Lower leg skin (tissue), 4 donors: Measurements from ENCODE around the gene FOXK1. TPM values are rescaled to one million over a fixed set of nuclear protein-coding genes. Genes with fewer than 3 reads are reported as not detected.

ENCODE experiments used
- DNase-seq, 2 donors: peaks; one replicate each; pipeline ENCODE4 v3.0.0-alpha.2; 2019; ENCODE audit warnings: low spot score in 2 of 2
- H3K4me3 ChIP-seq: fragments of 200-600 bp; sonication (generic); 2 replicates; pipeline ENCODE4 v1.5.1; 2017; ENCODE audit warnings: mild to moderate bottlenecking, low read depth; ENCODE audit not compliant: poor library complexity, severe bottlenecking
- CTCF ChIP-seq, 3 donors: fragments of 450-650 bp; IDR thresholded peaks; one replicate each; pipeline ENCODE4 v1.5.1; 2016; ENCODE audit warnings: antibody characterized with exemption in 3 of 3, mild to moderate bottlenecking in 3 of 3, moderate library complexity in 2 of 3
- POLR2A ChIP-seq, 2 donors: fragments of 450-650 bp; IDR thresholded peaks; one replicate each; pipeline ENCODE4 v1.6.1; 2016 to 2017; ENCODE audit warnings: antibody characterized with exemption in 2 of 2, mild to moderate bottlenecking in 1 of 2, moderate library complexity in 1 of 2
- WGBS, 2 donors: methylation state at CpG; one replicate each; pipeline ENCODE4 v1.1.5; 2018; 5-methylcytosine and 5-hydroxymethylcytosine counted together
- intact Hi-C: fragments of 100-400 bp; cut with DNase I; formaldehyde crosslinking; loops from one replicate; pipeline ENCODE4 v1.15.0; 2023; ENCODE audit warnings: low total_unique reads
- total RNA-seq, 4 donors: library from RNA; depleted of rRNA; stranded (reverse); fragments of >200 nt; gene quantifications; one replicate each; pipeline ENCODE4 v1.1.0, GENCODE V29; 2016

FOXK1 gene
- total RNA-seq, 4 donors from 2014 or later = 22.0 to 41.3 (median 30.3) TPM

GRCh38 chr7:4749798-4750197 is 67.7 kb downstream of the FOXK1 start:
- DNase-seq = no peak
- TF ChIP-seq CTCF (IDR thresholded peaks at IDR 0.05) (no peak), POLR2A (IDR thresholded peaks at IDR 0.05) (no peak)
- no peak overlapping the region for H3K4me3 ChIP-seq
- 91 to 92% methylated on average over 15 of the region's 15 CpGs for WGBS, 2 donors
- intact Hi-C loops = loop anchor here (5.0 kb wide), 1 partner anchor 67 kb away; the partner anchor contains the start of gene FOXK1

GRCh38 chr7:4751398-4751947 is 69.4 kb downstream of the FOXK1 start:
- TF ChIP-seq CTCF (IDR thresholded peaks at IDR 0.05) (no peak), POLR2A (IDR thresholded peaks at IDR 0.05) (no peak)
- WGBS, 2 donors = 94 to 95% methylated on average over 6 to 19 of the region's 20 CpGs
- no peak for DNase-seq
- intact Hi-C loops = loop anchor here (5.0 kb wide), 1 partner anchor 69 kb away; the partner anchor contains the start of gene FOXK1
- H3K4me3 ChIP-seq = no peak overlapping the region

GRCh38 chr7:4753598-4754432 is 71.7 kb downstream of the FOXK1 start:
- no peak for TF ChIP-seq POLR2A (IDR thresholded peaks at IDR 0.05)
- peak in 1 of 3 donors; percentile 79 for TF ChIP-seq CTCF (IDR thresholded peaks at IDR 0.05)
- WGBS, 2 donors = 52 to 54% methylated on average over 21 to 29 of the region's 31 CpGs
- intact Hi-C loops = loop anchor here (5.0 kb wide), 1 partner anchor 72 kb away; the partner anchor contains the start of gene FOXK1
- no peak overlapping the region for H3K4me3 ChIP-seq
- DNase-seq = peak; percentile 51 to 96

GRCh38 chr7:4754433-4755010 is 72.4 kb downstream of the FOXK1 start:
- no peak for DNase-seq
- H3K4me3 ChIP-seq = no peak overlapping the region
- 92 to 93% methylated on average over 36 of the region's 36 CpGs for WGBS, 2 donors
- no peak for TF ChIP-seq CTCF (IDR thresholded peaks at IDR 0.05)
- no peak for TF ChIP-seq POLR2A (IDR thresholded peaks at IDR 0.05)
- intact Hi-C loops = loop anchor here (5.0 kb wide), 1 partner anchor 72 kb away; the partner anchor contains the start of gene FOXK1

GRCh38 chr7:4755045-4755444 is 73.0 kb downstream of the FOXK1 start:
- H3K4me3 ChIP-seq = no peak overlapping the region
- 93 to 94% methylated on average over 24 of the region's 24 CpGs for WGBS, 2 donors
- DNase-seq = no peak
- intact Hi-C loops = no loop called here
- TF ChIP-seq POLR2A (IDR thresholded peaks at IDR 0.05) (no peak), CTCF (IDR thresholded peaks at IDR 0.05) (no peak)
